ENCODE results near the gene SPPL2B.
A peak's percentile ranks its signal among the peaks of the same experiment; 100 is the strongest.

Gene SPPL2B

GRCh38 chr19:2288818-2289713 is 39.4 kb upstream of the SPPL2B start:
- Histone ChIP-seq H3K36me3 (replicated peaks; ENCODE audit: insufficient read depth, low read length) (no peaks in the 10 kb centered on the region), H3K9me2 (replicated peaks; ENCODE audit: insufficient read depth, low read length) (no peaks in the 10 kb centered on the region), H2AFZ (ENCODE audit: low read length) (peak overlapping the region; percentile 73), H3K79me2 (ENCODE audit: low read length) (no peaks in the 10 kb centered on the region), H3K27ac (ENCODE audit: low read length) (peak overlapping the region; percentile 29; the same call in 1 of the 2 replicates), H3F3A (ENCODE audit: insufficient read depth, low read length) (no peaks in the 10 kb centered on the region), H3K4me2 (ENCODE audit: low read depth, low read length) (peak overlapping the region; percentile 88), H3K9ac (ENCODE audit: low read length) (peak overlapping the region; percentile 50; the same call in 1 of the 2 replicates), H3K4me1 (ENCODE audit: low read length) (peaks cover 7% of the 10 kb centered on the region), H3K4me3 (ENCODE audit: low read length) (peak overlapping the region; percentile 68), H3K9me3 (replicated peaks; ENCODE audit: insufficient read depth, low read length) (no peaks in the 10 kb centered on the region), H4K20me1 (ENCODE audit: insufficient read depth, low read length) (no peaks in the 10 kb centered on the region), H3K27me3 (replicated peaks; ENCODE audit: insufficient read depth, low read length) (peaks cover 4% of the 10 kb centered on the region; the same call in 1 of the 2 replicates)
- DNase-seq, result no peak
- TF ChIP-seq EZH2 (optimal IDR thresholded peaks at IDR 0.05; ENCODE audit: low read depth, low read length), result no peak
- TF ChIP-seq EZH2phosphoT487 (IDR thresholded peaks at IDR 0.05; ENCODE audit: low read length), result no peak
- TF ChIP-seq CTCF (IDR thresholded peaks at IDR 0.05; ENCODE audit: low read length), result no peak

GRCh38 chr19:2289714-2290435 is 38.6 kb upstream of the SPPL2B start:
- no peaks in the 10 kb centered on the region for H4K20me1 ChIP-seq (ENCODE audit: insufficient read depth, low read length)
- H3K9me2 ChIP-seq (replicated peaks; ENCODE audit: insufficient read depth, low read length), result no peaks in the 10 kb centered on the region
- peak; percentile 58 for DNase-seq
- peak overlapping the region; percentile 50; the same call in 1 of the 2 replicates for H3K9ac ChIP-seq (ENCODE audit: low read length)
- H3K9me3 ChIP-seq (replicated peaks; ENCODE audit: insufficient read depth, low read length), result no peaks in the 10 kb centered on the region
- peak overlapping the region; percentile 73 for H2AFZ ChIP-seq (ENCODE audit: low read length)
- TF ChIP-seq EZH2 (optimal IDR thresholded peaks at IDR 0.05; ENCODE audit: low read depth, low read length), result no peak
- TF ChIP-seq CTCF (IDR thresholded peaks at IDR 0.05; ENCODE audit: low read length), result no peak
- TF ChIP-seq EZH2phosphoT487 (IDR thresholded peaks at IDR 0.05; ENCODE audit: low read length), result no peak
- peak overlapping the region; percentile 29; the same call in 1 of the 2 replicates for H3K27ac ChIP-seq (ENCODE audit: low read length)
- H3K79me2 ChIP-seq (ENCODE audit: low read length), result no peaks in the 10 kb centered on the region
- peaks cover 4% of the 10 kb centered on the region; the same call in 1 of the 2 replicates for H3K27me3 ChIP-seq (replicated peaks; ENCODE audit: insufficient read depth, low read length)
- H3K4me3 ChIP-seq (ENCODE audit: low read length), result peak overlapping the region; percentile 68
- peak overlapping the region; percentile 88 for H3K4me2 ChIP-seq (ENCODE audit: low read depth, low read length)
- no peaks in the 10 kb centered on the region for H3K36me3 ChIP-seq (replicated peaks; ENCODE audit: insufficient read depth, low read length)
- no peaks in the 10 kb centered on the region for H3F3A ChIP-seq (ENCODE audit: insufficient read depth, low read length)
- H3K4me1 ChIP-seq (ENCODE audit: low read length), result peaks cover 7% of the 10 kb centered on the region

GRCh38 chr19:2290441-2291184 is 37.9 kb upstream of the SPPL2B start:
- Histone ChIP-seq H3K4me1 (ENCODE audit: low read length) (peaks cover 7% of the 10 kb centered on the region), H3K79me2 (ENCODE audit: low read length) (no peaks in the 10 kb centered on the region), H3K4me3 (ENCODE audit: low read length) (0 out of 2 replicates have a peak overlapping the region, but pooled peaks have one; percentile 68), H3K27ac (ENCODE audit: low read length) (no peak overlapping the region), H3K9ac (ENCODE audit: low read length) (no peak overlapping the region), H2AFZ (ENCODE audit: low read length) (0 out of 2 replicates have a peak overlapping the region, but pooled peaks have one; percentile 15), H3K9me2 (replicated peaks; ENCODE audit: insufficient read depth, low read length) (no peaks in the 10 kb centered on the region), H3K27me3 (replicated peaks; ENCODE audit: insufficient read depth, low read length) (peaks cover 4% of the 10 kb centered on the region; the same call in 1 of the 2 replicates), H3F3A (ENCODE audit: insufficient read depth, low read length) (no peaks in the 10 kb centered on the region), H3K36me3 (replicated peaks; ENCODE audit: insufficient read depth, low read length) (no peaks in the 10 kb centered on the region), H4K20me1 (ENCODE audit: insufficient read depth, low read length) (no peaks in the 10 kb centered on the region), H3K4me2 (ENCODE audit: low read depth, low read length) (peak overlapping the region; percentile 88; the same call in 1 of the 2 replicates), H3K9me3 (replicated peaks; ENCODE audit: insufficient read depth, low read length) (no peaks in the 10 kb centered on the region)
- no peak for TF ChIP-seq EZH2phosphoT487 (IDR thresholded peaks at IDR 0.05; ENCODE audit: low read length)
- TF ChIP-seq EZH2 (optimal IDR thresholded peaks at IDR 0.05; ENCODE audit: low read depth, low read length), result no peak
- TF ChIP-seq CTCF (IDR thresholded peaks at IDR 0.05; ENCODE audit: low read length), result no peak
- no peak for DNase-seq

Measured in MM.1S (cell line).